HG02973 (cell line): Measurements from ENCODE around the gene SPP1.
"Not testable (repeated sequence)": the region's sequence is repeated elsewhere in the genome, so short reads cannot be mapped to it uniquely, and the experiment has no call there.

Source experiments
- ATAC-seq: cut with Tn5 transposase; IDR thresholded peaks from one replicate; pipeline ENCODE4 v1.9.1; 2021; ENCODE audit warnings: moderate library complexity; ENCODE audit not compliant: unreplicated experiment

SPP1 gene

GRCh38 chr4:88017516-88018297 lies 42.2 kb downstream of the SPP1 start:
- ATAC-seq = no peak

GRCh38 chr4:88018466-88018865 lies 43.0 kb downstream of the SPP1 start:
- no peak for ATAC-seq

- no peak for ATAC-seq
Observed at GRCh38 chr4:88021824-88022223, 46.3 kb downstream of the SPP1 start.

- no peak for ATAC-seq
Observed at GRCh38 chr4:88022289-88022688, 46.8 kb downstream of the SPP1 start.

- ATAC-seq = not testable (repeated sequence)
Observed at GRCh38 chr4:88025868-88026661, 50.6 kb downstream of the SPP1 start.

- ATAC-seq = no peak
Observed at GRCh38 chr4:88027611-88028608, 52.4 kb downstream of the SPP1 start.

- ATAC-seq = no peak
Observed at GRCh38 chr4:88028946-88029345, 53.4 kb downstream of the SPP1 start.

- ATAC-seq = no peak
Observed at GRCh38 chr4:88029556-88029955, 54.0 kb downstream of the SPP1 start.

DNA sequence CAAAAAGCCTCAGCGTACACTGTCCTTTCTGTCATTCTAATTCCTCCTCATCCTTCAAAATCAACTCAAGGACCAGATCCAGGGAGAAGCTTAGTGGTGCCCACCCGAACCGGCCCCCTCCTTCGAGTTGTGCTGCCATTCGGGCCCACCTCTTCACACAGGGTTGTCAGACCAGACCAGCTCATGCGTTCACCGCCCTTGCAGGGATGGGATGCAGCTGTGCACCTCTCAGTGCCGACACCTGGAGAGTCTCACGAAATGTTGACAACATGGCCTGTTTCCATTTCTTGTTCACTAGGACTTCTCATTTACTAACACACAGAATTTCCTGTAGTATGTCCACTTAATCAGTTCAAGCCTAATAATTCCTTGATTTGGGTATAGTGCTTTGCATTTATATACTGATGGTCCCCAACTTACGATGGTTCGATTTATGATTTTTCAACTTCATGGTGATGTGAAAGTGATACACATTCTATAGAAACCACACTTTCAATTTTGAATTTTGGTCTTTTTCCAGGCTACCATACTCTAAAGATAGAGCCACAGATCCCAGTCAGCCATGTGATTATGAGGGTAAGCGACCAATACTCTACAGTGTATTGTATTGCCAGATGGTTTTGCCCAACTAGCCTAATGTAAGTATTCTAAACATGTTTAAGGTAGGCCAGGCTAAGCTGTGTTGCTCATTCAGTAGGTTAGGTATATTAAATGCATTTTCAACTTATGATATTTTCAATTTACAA lies 55.2 kb downstream of the SPP1 start:
- ATAC-seq = no peak
